Spleen (tissue), 7 donors: Measurements from ENCODE around the gene SNX24.

Experiments used
- POLR2A ChIP-seq, 3 donors: fragments of 450-650 bp; IDR thresholded peaks; one replicate each; pipeline ENCODE4 v1.5.1; 2017; ENCODE audit warnings: antibody characterized with exemption in 3 of 3, mild to moderate bottlenecking in 1 of 3
- POLR2AphosphoS5 ChIP-seq, 3 donors: sonication (generic); formaldehyde crosslinking; IDR thresholded peaks; one replicate each; pipeline ENCODE4 v1.5.1; 2017; ENCODE audit warnings: antibody characterized with exemption in 3 of 3
- TF ChIP-seq, protein P1 (sequence below), 11 experiments: fragments of 200-600 bp in 7 of 11; fragments of 450-650 bp in 4 of 11; sonication (generic) in 4 of 11; IDR thresholded peaks in 8 of 11; conservative IDR thresholded peaks in 3 of 11; 1 replicate in 7 of 11; 2 replicates in 4 of 11; pipeline versions ENCODE4 v1.4.0 to v1.8.0; 2016 to 2021; ENCODE audit warnings: antibody characterized with exemption in 11 of 11, inconsistent platforms in 4 of 11, mild to moderate bottlenecking in 1 of 11
- donor health status: DM: no; HTN: no; CAD: no; lungs with moderate emphysema.
- donor health status: DM: no; HTN: no; CAD: no.
- donor health status: DM: no; HTN: no; CAD: no.

DNA sequence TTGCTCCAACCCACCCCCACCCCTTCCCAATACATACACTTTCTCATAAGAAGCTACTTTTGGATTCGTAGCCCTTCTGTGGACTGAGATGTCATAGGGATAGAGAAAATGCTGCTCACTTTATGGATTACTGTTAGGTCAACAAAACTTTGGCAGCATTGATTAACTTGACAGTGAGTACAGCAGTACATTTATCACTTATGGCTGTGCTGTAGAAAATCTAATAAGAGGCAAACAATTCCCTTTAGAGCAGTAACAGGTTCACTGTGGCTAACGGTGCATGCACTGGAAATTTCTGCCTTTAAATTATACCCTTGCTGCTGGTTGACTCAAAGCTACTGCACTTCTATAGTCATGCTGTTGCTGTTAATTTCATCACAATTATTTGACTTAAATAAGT, 131.9 kb downstream of the SNX24 start:
- TF ChIP-seq, protein P1, sequence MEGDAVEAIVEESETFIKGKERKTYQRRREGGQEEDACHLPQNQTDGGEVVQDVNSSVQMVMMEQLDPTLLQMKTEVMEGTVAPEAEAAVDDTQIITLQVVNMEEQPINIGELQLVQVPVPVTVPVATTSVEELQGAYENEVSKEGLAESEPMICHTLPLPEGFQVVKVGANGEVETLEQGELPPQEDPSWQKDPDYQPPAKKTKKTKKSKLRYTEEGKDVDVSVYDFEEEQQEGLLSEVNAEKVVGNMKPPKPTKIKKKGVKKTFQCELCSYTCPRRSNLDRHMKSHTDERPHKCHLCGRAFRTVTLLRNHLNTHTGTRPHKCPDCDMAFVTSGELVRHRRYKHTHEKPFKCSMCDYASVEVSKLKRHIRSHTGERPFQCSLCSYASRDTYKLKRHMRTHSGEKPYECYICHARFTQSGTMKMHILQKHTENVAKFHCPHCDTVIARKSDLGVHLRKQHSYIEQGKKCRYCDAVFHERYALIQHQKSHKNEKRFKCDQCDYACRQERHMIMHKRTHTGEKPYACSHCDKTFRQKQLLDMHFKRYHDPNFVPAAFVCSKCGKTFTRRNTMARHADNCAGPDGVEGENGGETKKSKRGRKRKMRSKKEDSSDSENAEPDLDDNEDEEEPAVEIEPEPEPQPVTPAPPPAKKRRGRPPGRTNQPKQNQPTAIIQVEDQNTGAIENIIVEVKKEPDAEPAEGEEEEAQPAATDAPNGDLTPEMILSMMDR (IDR thresholded peaks at IDR 0.05 in 8 of 11, conservative IDR thresholded peaks at IDR 0.05 in 3 of 11), result no peak
- TF ChIP-seq POLR2AphosphoS5 (IDR thresholded peaks at IDR 0.05) (no peak), POLR2A (IDR thresholded peaks at IDR 0.05) (no peak)
